ENCODE results near the gene MFRP.
A peak's percentile ranks its signal among the peaks of the same experiment; 100 is the strongest.

The MFRP gene

GRCh38 chr11:119359365-119360214 lies 13.1 kb upstream of the MFRP start:
- DNase-seq (ENCODE audit: low read depth in 2 of 2, low spot score in 1 of 2) = no peak

GRCh38 chr11:119357074-119357473 lies 10.6 kb upstream of the MFRP start:
- no peak for DNase-seq (ENCODE audit: low read depth in 2 of 2, low spot score in 1 of 2)

- peak; percentile 33 to 44 for DNase-seq (ENCODE audit: low read depth in 2 of 2, low spot score in 1 of 2)
Measured at GRCh38 chr11:119356349-119357031, 10.0 kb upstream of the MFRP start.

GRCh38 chr11:119355091-119355843 lies 8.8 kb upstream of the MFRP start:
- DNase-seq (ENCODE audit: low read depth in 2 of 2, low spot score in 1 of 2) = no peak

GRCh38 chr11:119352857-119353260 lies 6.4 kb upstream of the MFRP start:
- no peak for DNase-seq (ENCODE audit: low read depth in 2 of 2, low spot score in 1 of 2)

- DNase-seq (ENCODE audit: low read depth in 2 of 2, low spot score in 1 of 2) = no peak
Measured at GRCh38 chr11:119351232-119351631, 4.7 kb upstream of the MFRP start.

GRCh38 chr11:119350302-119350701 lies 3.8 kb upstream of the MFRP start:
- no peak for DNase-seq (ENCODE audit: low read depth in 2 of 2, low spot score in 1 of 2)

GRCh38 chr11:119347940-119348605 lies 1.6 kb upstream of the MFRP start:
- DNase-seq (ENCODE audit: low read depth in 2 of 2, low spot score in 1 of 2) = no peak

GRCh38 chr11:119347242-119347641 lies 737 bp upstream of the MFRP start:
- no peak for DNase-seq (ENCODE audit: low read depth in 2 of 2, low spot score in 1 of 2)

GRCh38 chr11:119345685-119346084 lies 820 bp downstream of the MFRP start:
- no peak for DNase-seq (ENCODE audit: low read depth in 2 of 2, low spot score in 1 of 2)

GRCh38 chr11:119344291-119345010 lies 2.1 kb downstream of the MFRP start:
- no peak for DNase-seq (ENCODE audit: low read depth in 2 of 2, low spot score in 1 of 2)

- DNase-seq (ENCODE audit: low read depth in 2 of 2, low spot score in 1 of 2) = no peak
Measured at GRCh38 chr11:119343726-119344125, 2.8 kb downstream of the MFRP start.

- no peak for DNase-seq (ENCODE audit: low read depth in 2 of 2, low spot score in 1 of 2)
Measured at GRCh38 chr11:119342362-119343130, 4.0 kb downstream of the MFRP start.

- no peak for DNase-seq (ENCODE audit: low read depth in 2 of 2, low spot score in 1 of 2)
Measured at GRCh38 chr11:119342023-119342300, 4.5 kb downstream of the MFRP start.

- no peak for DNase-seq (ENCODE audit: low read depth in 2 of 2, low spot score in 1 of 2)
Measured at GRCh38 chr11:119341222-119342022, 5.1 kb downstream of the MFRP start.

- no peak for DNase-seq (ENCODE audit: low read depth in 2 of 2, low spot score in 1 of 2)
Measured at GRCh38 chr11:119340335-119341221, 5.9 kb downstream of the MFRP start, which contains the start of gene C1QTNF5. C1QTNF5 (minus strand) TSS chr11:119340883; CDS start chr11:119340397, 486 bp downstream.

GRCh38 chr11:119339589-119340334 lies 6.7 kb downstream of the MFRP start:
- DNase-seq (ENCODE audit: low read depth in 2 of 2, low spot score in 1 of 2) = no peak
